ENCODE results near the gene CAMK4.

CAMK4 gene

DNA sequence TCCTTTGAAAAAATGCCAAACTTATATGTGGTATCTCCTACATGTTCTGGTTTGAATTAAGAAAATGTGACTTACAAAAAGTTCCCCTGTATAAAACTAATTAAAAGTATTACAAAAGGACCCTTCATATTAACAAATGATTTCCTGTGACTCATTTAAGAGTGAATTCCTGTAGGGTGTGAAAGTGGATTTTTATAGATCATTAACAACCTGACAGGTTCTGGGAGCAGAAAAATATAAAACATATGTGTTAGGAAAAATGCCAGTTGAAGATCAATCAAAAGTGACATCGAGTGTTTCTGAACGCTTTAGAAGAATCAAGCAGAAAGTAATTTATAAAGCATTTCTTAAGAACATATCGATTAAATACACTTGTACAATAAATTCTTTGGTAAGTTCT, 35.5 kb downstream of the CAMK4 start:
- Histone ChIP-seq H3K4me3 (ENCODE audit: severe bottlenecking) (no peak overlapping the region), H3K36me3 (ENCODE audit: low read depth) (no peaks in the 10 kb centered on the region), H3K27me3 (ENCODE audit: insufficient read depth, poor library complexity, severe bottlenecking) (no peaks in the 10 kb centered on the region), H3K4me1 (ENCODE audit: insufficient read depth, poor library complexity, severe bottlenecking) (peaks cover 9% of the 10 kb centered on the region), H3K9me3 (ENCODE audit: severe bottlenecking) (no peaks in the 10 kb centered on the region), H3K27ac (ENCODE audit: poor library complexity, severe bottlenecking) (no peak overlapping the region)
- ATAC-seq (ENCODE audit: low read depth) (no peak), DNase-seq (ENCODE audit: low spot score) (no peak)
- TF ChIP-seq, protein P1, sequence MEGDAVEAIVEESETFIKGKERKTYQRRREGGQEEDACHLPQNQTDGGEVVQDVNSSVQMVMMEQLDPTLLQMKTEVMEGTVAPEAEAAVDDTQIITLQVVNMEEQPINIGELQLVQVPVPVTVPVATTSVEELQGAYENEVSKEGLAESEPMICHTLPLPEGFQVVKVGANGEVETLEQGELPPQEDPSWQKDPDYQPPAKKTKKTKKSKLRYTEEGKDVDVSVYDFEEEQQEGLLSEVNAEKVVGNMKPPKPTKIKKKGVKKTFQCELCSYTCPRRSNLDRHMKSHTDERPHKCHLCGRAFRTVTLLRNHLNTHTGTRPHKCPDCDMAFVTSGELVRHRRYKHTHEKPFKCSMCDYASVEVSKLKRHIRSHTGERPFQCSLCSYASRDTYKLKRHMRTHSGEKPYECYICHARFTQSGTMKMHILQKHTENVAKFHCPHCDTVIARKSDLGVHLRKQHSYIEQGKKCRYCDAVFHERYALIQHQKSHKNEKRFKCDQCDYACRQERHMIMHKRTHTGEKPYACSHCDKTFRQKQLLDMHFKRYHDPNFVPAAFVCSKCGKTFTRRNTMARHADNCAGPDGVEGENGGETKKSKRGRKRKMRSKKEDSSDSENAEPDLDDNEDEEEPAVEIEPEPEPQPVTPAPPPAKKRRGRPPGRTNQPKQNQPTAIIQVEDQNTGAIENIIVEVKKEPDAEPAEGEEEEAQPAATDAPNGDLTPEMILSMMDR (IDR thresholded peaks at IDR 0.05; ENCODE audit: poor library complexity, severe bottlenecking), result no peak

- Histone ChIP-seq H3K9me3 (ENCODE audit: severe bottlenecking) (no peaks in the 10 kb centered on the region), H3K4me1 (ENCODE audit: insufficient read depth, poor library complexity, severe bottlenecking) (peaks cover 25% of the 10 kb centered on the region), H3K27ac (ENCODE audit: poor library complexity, severe bottlenecking) (no peak overlapping the region), H3K4me3 (ENCODE audit: severe bottlenecking) (no peak overlapping the region), H3K27me3 (ENCODE audit: insufficient read depth, poor library complexity, severe bottlenecking) (no peaks in the 10 kb centered on the region), H3K36me3 (ENCODE audit: low read depth) (no peaks in the 10 kb centered on the region)
- ATAC-seq (ENCODE audit: low read depth), result no peak
- no peak for DNase-seq (ENCODE audit: low spot score)
- TF ChIP-seq, protein P1 (IDR thresholded peaks at IDR 0.05; ENCODE audit: poor library complexity, severe bottlenecking), result no peak
These were observed 37.4 kb downstream of the CAMK4 start for GRCh38 chr5:111261610-111262009.

DNA sequence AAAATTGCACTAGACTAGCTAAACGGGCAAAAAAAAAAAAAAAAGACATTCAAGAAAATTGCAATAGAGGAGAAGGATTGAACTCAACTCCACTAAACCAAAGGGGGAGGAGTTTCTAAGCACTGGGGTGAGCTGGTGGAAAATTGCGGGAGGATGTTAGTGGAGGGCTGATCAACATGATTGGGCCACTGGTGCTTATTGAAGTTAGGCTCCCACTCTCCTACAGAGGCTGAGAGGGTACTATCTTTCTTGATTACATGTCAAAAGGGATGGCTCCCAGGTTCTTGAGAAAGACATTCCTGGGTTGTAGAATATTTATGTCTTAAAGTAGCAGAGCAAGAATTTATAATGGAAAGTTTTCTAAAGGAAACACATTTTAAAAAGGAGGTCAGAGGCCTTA, 38.0 kb downstream of the CAMK4 start:
- Histone ChIP-seq H3K4me3 (ENCODE audit: severe bottlenecking) (no peak overlapping the region), H3K27ac (ENCODE audit: poor library complexity, severe bottlenecking) (no peak overlapping the region), H3K9me3 (ENCODE audit: severe bottlenecking) (no peaks in the 10 kb centered on the region), H3K36me3 (ENCODE audit: low read depth) (no peaks in the 10 kb centered on the region), H3K4me1 (ENCODE audit: insufficient read depth, poor library complexity, severe bottlenecking) (peaks cover 30% of the 10 kb centered on the region), H3K27me3 (ENCODE audit: insufficient read depth, poor library complexity, severe bottlenecking) (no peaks in the 10 kb centered on the region)
- ATAC-seq (ENCODE audit: low read depth) (no peak), DNase-seq (ENCODE audit: low spot score) (no peak)
- TF ChIP-seq, protein P1 (IDR thresholded peaks at IDR 0.05; ENCODE audit: poor library complexity, severe bottlenecking), result no peak

GRCh38 chr5:111262815-111263214, 38.6 kb downstream of the CAMK4 start:
- ATAC-seq (ENCODE audit: low read depth), result no peak

DNA sequence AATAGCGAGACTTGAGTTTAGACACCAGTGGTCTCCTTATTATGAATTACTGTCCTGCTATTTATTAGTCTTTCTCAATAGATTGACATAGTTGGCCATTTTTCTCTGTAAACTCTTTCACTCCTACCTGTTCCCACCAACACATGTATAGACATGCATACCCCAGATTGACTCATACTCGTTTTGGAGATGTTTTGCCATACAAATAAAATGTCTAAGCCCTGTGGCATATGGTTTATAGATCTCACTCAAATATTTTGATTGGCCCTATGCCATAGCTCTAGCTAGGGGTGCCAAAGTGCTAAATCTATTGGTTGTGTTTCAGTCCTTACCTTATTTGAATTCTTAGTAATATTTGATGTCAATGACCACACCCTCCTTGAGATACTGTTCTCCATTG, 42.3 kb downstream of the CAMK4 start:
- ATAC-seq (ENCODE audit: low read depth) (peak; percentile 97), DNase-seq (ENCODE audit: low spot score) (no peak)
- Histone ChIP-seq H3K4me1 (ENCODE audit: insufficient read depth, poor library complexity, severe bottlenecking) (peaks cover 28% of the 10 kb centered on the region), H3K27me3 (ENCODE audit: insufficient read depth, poor library complexity, severe bottlenecking) (no peaks in the 10 kb centered on the region), H3K36me3 (ENCODE audit: low read depth) (no peaks in the 10 kb centered on the region), H3K4me3 (ENCODE audit: severe bottlenecking) (no peak overlapping the region), H3K9me3 (ENCODE audit: severe bottlenecking) (no peaks in the 10 kb centered on the region), H3K27ac (ENCODE audit: poor library complexity, severe bottlenecking) (peak overlapping the region; percentile 32)
- TF ChIP-seq, protein P1 (IDR thresholded peaks at IDR 0.05; ENCODE audit: poor library complexity, severe bottlenecking), result no peak

More at GRCh38 chr5:111262815-111263214, 38.6 kb downstream of the CAMK4 start:
- DNase-seq (ENCODE audit: low spot score), result no peak
- no peak overlapping the region for H3K4me3 ChIP-seq (ENCODE audit: severe bottlenecking)
- TF ChIP-seq, protein P1 (IDR thresholded peaks at IDR 0.05; ENCODE audit: poor library complexity, severe bottlenecking), result no peak
- no peak overlapping the region for H3K27ac ChIP-seq (ENCODE audit: poor library complexity, severe bottlenecking)
- H3K36me3 ChIP-seq (ENCODE audit: low read depth), result no peaks in the 10 kb centered on the region
- peaks cover 31% of the 10 kb centered on the region for H3K4me1 ChIP-seq (ENCODE audit: insufficient read depth, poor library complexity, severe bottlenecking)
- H3K9me3 ChIP-seq (ENCODE audit: severe bottlenecking), result no peaks in the 10 kb centered on the region
- H3K27me3 ChIP-seq (ENCODE audit: insufficient read depth, poor library complexity, severe bottlenecking), result no peaks in the 10 kb centered on the region
